GM12891 (cell line): ENCODE measurements around the gene ZBTB20.

Source experiments
- POLR2A ChIP-seq: IDR thresholded peaks from 2 replicates; pipeline ENCODE4 v1.6.1; 2011; ENCODE audit warnings: low read depth, low read length, control low read depth
- POLR2AphosphoS5 ChIP-seq: IDR thresholded peaks from 2 replicates; pipeline ENCODE4 v1.6.1; 2011; ENCODE audit warnings: low read depth, low read length, control low read depth
- SPI1 ChIP-seq: IDR thresholded peaks from 2 replicates; pipeline ENCODE4 v1.6.1; 2011; ENCODE audit warnings: low read depth, low read length, control low read depth
- TAF1 ChIP-seq: IDR thresholded peaks from 2 replicates; pipeline ENCODE4 v1.6.1; 2011; ENCODE audit warnings: low read depth, low read length, control low read depth

GRCh38 chr3:114318295-114318694 is 828.8 kb downstream of the ZBTB20 start:
- no peak for TF ChIP-seq TAF1
- no peak for TF ChIP-seq POLR2A
- no peak for TF ChIP-seq POLR2AphosphoS5
- no peak for TF ChIP-seq SPI1
